Measurements from ENCODE around the gene NBPF11.
"Not testable (repeated sequence)": the region's sequence is repeated elsewhere in the genome, so short reads cannot be mapped to it uniquely, and the experiment has no call there.

Gene NBPF11

DNA sequence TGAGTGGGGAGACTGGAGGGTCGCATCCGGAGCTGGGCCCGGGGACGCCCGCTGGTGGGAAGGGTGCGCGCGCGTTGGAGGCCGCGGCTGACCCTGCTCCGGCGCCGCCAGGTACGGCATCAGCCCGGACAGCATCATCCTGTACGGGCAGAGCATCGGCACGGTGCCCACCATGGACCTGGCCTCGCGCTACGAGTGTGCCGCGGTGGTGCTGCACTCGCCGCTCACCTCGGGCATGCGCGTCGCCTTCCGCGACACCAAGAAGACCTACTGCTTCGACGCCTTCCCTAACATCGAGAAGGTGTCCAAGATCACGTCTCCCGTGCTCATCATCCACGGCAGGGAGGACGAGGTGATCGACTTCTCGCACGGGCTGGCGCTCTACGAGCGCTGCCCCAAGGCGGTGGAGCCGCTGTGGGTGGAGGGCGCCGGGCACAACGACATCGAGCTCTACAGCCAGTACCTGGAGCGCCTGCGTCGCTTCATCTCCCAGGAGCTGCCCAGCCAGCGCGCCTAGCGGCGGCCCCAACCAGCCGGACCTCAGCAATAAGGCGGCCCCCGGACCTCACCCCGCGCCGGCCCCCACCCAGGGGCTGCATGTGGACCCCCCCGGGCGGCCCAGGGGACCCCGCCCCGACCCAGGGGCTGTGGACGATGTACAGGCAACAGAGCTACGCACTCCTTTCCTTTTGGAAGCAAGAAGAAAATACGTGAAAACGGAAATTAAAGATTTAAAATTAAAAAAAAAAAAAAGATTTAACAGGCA lies 2.8 kb downstream of the NBPF11 start:
- H3K27me3 ChIP-seq (ENCODE audit: control insufficient read depth in 1 of 2, insufficient read depth in 2 of 2, low read length in 2 of 2); H3K27ac ChIP-seq (ENCODE audit: low read depth, low read length); H3K9ac ChIP-seq (ENCODE audit: low read length); H3K4me3 ChIP-seq (ENCODE audit: low read depth in 1 of 2, low read length in 2 of 2); H3K4me1 ChIP-seq (ENCODE audit: insufficient read depth, low read length); H3K36me3 ChIP-seq (ENCODE audit: insufficient read depth, low read length); H3K9me3 ChIP-seq (ENCODE audit: low read length): not testable (repeated sequence)

DNA sequence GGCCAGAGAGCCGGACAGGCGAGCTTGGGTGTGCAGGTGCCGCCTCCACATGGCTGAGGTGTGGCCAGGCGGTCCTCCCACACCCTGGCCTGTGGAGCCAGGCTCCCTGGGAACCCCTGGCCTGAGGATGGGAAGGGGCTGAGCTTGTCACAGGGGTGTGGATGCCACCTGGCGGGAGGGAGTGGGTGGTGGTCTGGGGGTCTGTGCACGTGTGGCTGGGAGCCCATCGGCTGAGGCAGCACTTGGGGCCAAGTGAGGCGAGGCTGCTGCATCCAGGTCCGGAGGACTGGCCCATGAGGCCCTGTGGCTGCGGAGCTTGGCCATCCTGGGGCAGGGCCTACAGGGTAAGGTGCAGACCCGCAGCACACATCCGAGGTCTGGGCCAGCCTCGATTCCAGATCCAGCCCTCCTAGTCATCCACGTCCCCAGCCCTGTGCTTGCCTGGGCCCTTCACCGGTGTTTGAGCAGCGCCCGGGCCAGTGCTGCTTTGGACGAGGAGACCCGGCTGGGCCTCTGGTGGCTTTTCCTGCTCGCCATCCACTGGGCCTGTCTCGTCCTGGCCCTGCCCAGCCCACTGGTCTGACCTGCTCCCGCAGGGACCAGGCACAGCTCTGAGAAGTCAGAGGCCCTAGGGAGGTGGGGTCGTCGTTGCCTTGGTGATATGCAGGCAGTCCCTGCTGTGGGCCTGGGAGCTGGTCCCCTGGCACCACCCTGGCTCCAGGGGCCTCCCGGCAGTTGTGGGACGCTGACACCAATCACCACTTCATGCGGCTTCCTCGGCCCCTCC lies 4.8 kb downstream of the NBPF11 start:
- not testable (repeated sequence) for H3K36me3 ChIP-seq (ENCODE audit: insufficient read depth, low read length); H3K4me3 ChIP-seq (ENCODE audit: low read depth in 1 of 2, low read length in 2 of 2); H3K4me1 ChIP-seq (ENCODE audit: insufficient read depth, low read length); H3K27ac ChIP-seq (ENCODE audit: low read depth, low read length); H3K9me3 ChIP-seq (ENCODE audit: low read length); H3K27me3 ChIP-seq (ENCODE audit: control insufficient read depth in 1 of 2, insufficient read depth in 2 of 2, low read length in 2 of 2); H3K9ac ChIP-seq (ENCODE audit: low read length)

DNA sequence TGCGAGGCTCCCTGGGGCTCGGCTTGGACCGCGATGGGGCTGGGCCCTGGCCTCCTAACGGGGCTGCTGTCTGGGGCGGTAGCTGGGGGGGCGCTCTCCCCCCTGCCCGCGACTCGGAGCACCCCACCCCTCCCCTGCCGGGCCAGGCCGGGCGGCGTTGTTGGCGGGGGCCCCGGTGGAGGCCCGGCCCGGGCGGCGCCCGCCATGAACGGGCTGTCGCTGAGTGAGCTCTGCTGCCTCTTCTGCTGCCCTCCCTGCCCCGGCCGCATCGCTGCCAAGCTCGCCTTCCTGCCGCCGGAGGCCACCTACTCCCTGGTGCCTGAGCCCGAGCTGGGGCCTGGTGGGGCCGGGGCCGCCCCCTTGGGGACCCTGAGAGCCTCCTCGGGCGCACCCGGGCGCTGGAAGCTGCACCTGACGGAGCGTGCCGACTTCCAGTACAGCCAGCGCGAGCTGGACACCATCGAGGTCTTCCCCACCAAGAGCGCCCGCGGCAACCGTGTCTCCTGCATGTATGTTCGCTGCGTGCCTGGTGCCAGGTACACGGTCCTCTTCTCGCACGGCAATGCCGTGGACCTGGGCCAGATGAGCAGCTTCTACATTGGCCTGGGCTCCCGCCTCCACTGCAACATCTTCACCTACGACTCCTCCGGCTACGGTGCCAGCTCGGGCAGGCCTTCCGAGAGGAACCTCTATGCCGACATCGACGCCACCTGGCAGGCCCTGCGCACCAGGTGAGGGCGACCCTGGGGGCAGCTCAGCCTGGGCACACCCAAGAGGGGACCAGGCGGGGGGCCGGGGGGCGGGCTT lies 5.7 kb downstream of the NBPF11 start:
- not testable (repeated sequence) for H3K9ac ChIP-seq (ENCODE audit: low read length); H3K4me3 ChIP-seq (ENCODE audit: low read depth in 1 of 2, low read length in 2 of 2); H3K4me1 ChIP-seq (ENCODE audit: insufficient read depth, low read length); H3K36me3 ChIP-seq (ENCODE audit: insufficient read depth, low read length); H3K27me3 ChIP-seq (ENCODE audit: control insufficient read depth in 1 of 2, insufficient read depth in 2 of 2, low read length in 2 of 2); H3K9me3 ChIP-seq (ENCODE audit: low read length); H3K27ac ChIP-seq (ENCODE audit: low read depth, low read length)

DNA sequence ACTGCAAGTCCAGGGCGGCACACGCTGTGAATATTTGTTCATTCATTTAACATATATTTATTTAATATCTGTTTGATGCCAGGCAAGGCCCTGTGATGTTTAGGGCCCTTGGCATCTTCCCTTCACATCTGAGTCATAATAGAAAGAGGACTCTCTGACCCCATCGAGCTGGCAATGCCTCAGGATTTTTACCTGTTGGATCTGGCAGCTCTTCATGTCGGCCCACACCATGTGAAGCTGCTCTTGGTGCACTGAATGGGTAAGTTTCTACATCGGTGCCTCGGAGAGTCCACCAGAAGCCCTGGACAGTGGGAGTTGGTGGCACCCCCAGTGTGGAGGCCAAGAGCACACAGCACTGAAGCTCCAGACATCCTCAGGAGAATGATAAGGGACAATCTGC lies 8.9 kb downstream of the NBPF11 start:
- not testable (repeated sequence) for H3K9ac ChIP-seq (ENCODE audit: low read length); H3K27me3 ChIP-seq (ENCODE audit: control insufficient read depth in 1 of 2, insufficient read depth in 2 of 2, low read length in 2 of 2); H3K27ac ChIP-seq (ENCODE audit: low read depth, low read length); H3K36me3 ChIP-seq (ENCODE audit: insufficient read depth, low read length); H3K4me1 ChIP-seq (ENCODE audit: insufficient read depth, low read length); H3K4me3 ChIP-seq (ENCODE audit: low read depth in 1 of 2, low read length in 2 of 2); H3K9me3 ChIP-seq (ENCODE audit: low read length)

DNA sequence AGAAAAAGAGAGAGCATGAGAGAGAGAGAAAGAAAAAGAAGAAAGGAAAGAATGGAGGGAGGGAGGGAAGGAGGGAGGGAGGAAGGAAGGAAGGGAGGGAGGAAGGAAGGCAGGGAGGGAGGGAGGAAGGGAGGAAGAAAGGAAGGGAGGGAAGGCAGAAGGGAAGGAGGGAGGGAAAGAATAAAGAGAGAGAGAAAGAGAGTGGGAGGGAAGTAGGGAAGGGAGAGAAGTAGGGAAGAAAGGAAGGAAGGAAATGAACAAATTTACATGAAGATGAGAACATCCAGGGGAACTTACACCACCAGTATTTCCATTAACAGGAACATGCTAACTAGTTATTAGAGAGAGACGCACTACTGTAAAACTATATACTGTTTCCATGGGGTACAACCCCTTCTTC lies 10.1 kb downstream of the NBPF11 start:
- not testable (repeated sequence) for H3K27ac ChIP-seq (ENCODE audit: low read depth, low read length); H3K36me3 ChIP-seq (ENCODE audit: insufficient read depth, low read length); H3K9ac ChIP-seq (ENCODE audit: low read length); H3K27me3 ChIP-seq (ENCODE audit: control insufficient read depth in 1 of 2, insufficient read depth in 2 of 2, low read length in 2 of 2); H3K4me1 ChIP-seq (ENCODE audit: insufficient read depth, low read length); H3K4me3 ChIP-seq (ENCODE audit: low read depth in 1 of 2, low read length in 2 of 2); H3K9me3 ChIP-seq (ENCODE audit: low read length)

DNA sequence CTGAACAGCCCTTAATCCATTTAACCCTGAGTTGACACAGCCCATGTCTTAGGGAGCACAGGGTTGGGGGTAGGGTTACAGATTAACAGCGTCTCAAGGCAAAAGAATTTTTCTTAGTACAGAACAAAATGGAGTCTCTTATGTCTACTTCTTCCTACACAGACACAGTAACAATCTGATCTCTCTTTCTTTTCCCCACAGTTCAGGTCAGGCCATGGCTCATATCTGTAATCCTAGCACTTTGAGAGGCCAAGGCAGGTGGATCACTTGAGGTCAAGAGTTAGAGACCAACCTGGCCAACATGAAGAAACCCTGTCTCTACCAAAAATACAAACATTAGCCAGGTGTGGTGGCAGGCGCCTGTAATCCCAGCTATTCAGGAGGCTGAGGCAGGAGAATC lies 13.5 kb downstream of the NBPF11 start:
- H3K27me3 ChIP-seq (ENCODE audit: control insufficient read depth in 1 of 2, insufficient read depth in 2 of 2, low read length in 2 of 2); H3K4me1 ChIP-seq (ENCODE audit: insufficient read depth, low read length); H3K27ac ChIP-seq (ENCODE audit: low read depth, low read length); H3K9me3 ChIP-seq (ENCODE audit: low read length); H3K36me3 ChIP-seq (ENCODE audit: insufficient read depth, low read length); H3K4me3 ChIP-seq (ENCODE audit: low read depth in 1 of 2, low read length in 2 of 2); H3K9ac ChIP-seq (ENCODE audit: low read length): not testable (repeated sequence)

DNA sequence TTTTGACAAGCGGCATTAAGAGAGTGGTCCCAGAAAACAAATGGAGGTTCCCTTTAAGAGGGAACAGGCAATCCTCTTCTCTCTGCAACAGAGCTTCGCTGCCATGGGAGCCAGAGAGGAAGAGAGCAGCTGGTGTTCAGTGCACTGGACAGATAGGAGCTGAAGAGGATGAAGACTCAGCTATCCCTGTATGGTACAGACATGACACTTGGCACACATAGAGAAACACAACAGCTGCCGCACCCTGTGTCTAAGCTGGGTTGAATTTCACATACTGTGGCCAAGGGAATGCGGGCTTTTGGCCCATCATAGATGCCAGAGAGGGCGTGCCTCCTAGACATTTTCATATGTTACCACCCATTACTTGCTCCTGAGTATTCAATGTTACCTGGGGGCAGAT lies 29.7 kb downstream of the NBPF11 start:
- H3K27ac ChIP-seq (ENCODE audit: low read depth, low read length); H3K27me3 ChIP-seq (ENCODE audit: control insufficient read depth in 1 of 2, insufficient read depth in 2 of 2, low read length in 2 of 2); H3K4me3 ChIP-seq (ENCODE audit: low read depth in 1 of 2, low read length in 2 of 2); H3K36me3 ChIP-seq (ENCODE audit: insufficient read depth, low read length); H3K9ac ChIP-seq (ENCODE audit: low read length); H3K9me3 ChIP-seq (ENCODE audit: low read length); H3K4me1 ChIP-seq (ENCODE audit: insufficient read depth, low read length): not testable (repeated sequence)

DNA sequence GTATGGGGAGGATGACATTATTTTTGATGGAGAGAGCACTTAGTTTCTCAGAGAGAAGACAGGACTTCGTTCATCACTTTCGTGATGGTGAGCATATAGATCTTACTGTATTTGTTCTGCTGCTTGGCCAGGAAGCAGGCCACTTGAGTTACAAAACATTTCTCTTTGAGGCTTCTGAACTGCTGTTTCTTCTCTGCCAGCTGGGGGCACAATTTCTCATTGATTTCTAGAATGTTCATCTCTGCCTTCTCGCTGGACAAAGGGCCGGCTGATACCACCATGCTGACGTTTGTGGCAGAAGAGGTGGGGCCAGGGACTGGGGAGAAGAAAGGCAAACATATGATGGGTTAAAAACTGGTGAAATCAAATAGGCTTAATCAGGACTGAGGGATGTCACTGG lies 31.7 kb downstream of the NBPF11 start:
- not testable (repeated sequence) for H3K27me3 ChIP-seq (ENCODE audit: control insufficient read depth in 1 of 2, insufficient read depth in 2 of 2, low read length in 2 of 2); H3K27ac ChIP-seq (ENCODE audit: low read depth, low read length); H3K4me1 ChIP-seq (ENCODE audit: insufficient read depth, low read length); H3K4me3 ChIP-seq (ENCODE audit: low read depth in 1 of 2, low read length in 2 of 2); H3K9me3 ChIP-seq (ENCODE audit: low read length); H3K9ac ChIP-seq (ENCODE audit: low read length); H3K36me3 ChIP-seq (ENCODE audit: insufficient read depth, low read length)

DNA sequence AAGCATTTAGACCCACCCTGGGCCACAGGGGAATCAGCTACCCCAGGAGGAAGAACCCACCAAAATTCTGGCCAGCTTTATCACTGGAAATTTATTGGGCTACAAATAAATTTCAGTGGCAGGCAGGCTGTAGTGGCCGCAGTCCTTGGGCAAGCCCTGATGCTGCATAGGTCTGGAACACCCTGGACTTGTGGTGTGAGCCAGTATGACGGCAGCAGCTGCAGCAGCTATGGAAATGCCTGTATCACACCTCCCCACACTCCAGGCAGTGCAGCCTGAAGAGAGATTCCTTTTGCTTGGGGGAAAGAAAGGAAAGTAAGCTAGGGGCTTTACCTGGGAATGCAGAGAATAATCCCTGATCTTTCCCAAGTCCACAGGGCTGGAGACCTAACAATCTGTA lies 56.3 kb downstream of the NBPF11 start:
- H3K9ac ChIP-seq (ENCODE audit: low read length); H3K9me3 ChIP-seq (ENCODE audit: low read length); H3K4me1 ChIP-seq (ENCODE audit: insufficient read depth, low read length); H3K4me3 ChIP-seq (ENCODE audit: low read depth in 1 of 2, low read length in 2 of 2); H3K27ac ChIP-seq (ENCODE audit: low read depth, low read length); H3K36me3 ChIP-seq (ENCODE audit: insufficient read depth, low read length); H3K27me3 ChIP-seq (ENCODE audit: control insufficient read depth in 1 of 2, insufficient read depth in 2 of 2, low read length in 2 of 2): not testable (repeated sequence)

DNA sequence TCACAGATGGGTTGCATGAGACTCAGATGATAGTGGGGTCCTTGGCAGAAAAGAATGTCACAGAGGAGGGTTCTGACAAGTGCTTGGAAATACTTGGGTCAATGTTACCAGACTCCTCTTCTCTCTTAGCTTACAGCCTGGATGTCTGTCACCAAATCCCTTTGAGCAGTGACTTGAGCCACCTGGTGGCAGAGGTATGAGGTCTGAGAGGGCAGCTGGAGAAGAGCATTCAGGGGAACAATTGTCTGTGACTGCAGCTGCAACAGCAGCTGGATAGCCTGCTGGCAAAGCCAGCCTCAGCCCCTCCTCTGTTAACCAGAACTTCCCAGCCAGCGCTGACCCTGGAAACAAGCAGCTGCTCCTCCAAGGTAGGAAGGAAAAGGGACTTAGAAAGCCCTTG lies 65.9 kb downstream of the NBPF11 start:
- not testable (repeated sequence) for H3K4me3 ChIP-seq (ENCODE audit: low read depth in 1 of 2, low read length in 2 of 2); H3K27me3 ChIP-seq (ENCODE audit: control insufficient read depth in 1 of 2, insufficient read depth in 2 of 2, low read length in 2 of 2); H3K4me1 ChIP-seq (ENCODE audit: insufficient read depth, low read length); H3K36me3 ChIP-seq (ENCODE audit: insufficient read depth, low read length); H3K27ac ChIP-seq (ENCODE audit: low read depth, low read length); H3K9ac ChIP-seq (ENCODE audit: low read length); H3K9me3 ChIP-seq (ENCODE audit: low read length)

DNA sequence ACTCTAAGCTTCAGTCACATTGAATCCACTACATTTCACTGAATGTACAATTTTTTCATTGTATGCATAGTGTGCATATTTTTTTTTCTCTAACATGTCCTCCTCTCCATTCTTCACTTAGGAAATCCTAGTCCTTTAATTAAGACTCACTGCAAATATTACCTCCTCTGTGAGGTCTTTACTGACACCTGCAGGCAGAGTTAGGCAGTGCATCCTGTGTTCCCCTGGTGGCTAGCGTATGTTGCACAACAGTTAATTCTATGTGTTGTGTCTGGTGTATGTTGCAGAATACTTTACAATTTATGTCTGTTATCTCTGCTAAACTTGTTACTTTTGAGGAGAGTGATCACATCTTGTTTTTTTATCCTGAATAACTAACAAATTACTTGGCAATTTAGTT lies 70.9 kb downstream of the NBPF11 start:
- not testable (repeated sequence) for H3K27ac ChIP-seq (ENCODE audit: low read depth, low read length); H3K4me1 ChIP-seq (ENCODE audit: insufficient read depth, low read length); H3K9me3 ChIP-seq (ENCODE audit: low read length); H3K4me3 ChIP-seq (ENCODE audit: low read depth in 1 of 2, low read length in 2 of 2); H3K27me3 ChIP-seq (ENCODE audit: control insufficient read depth in 1 of 2, insufficient read depth in 2 of 2, low read length in 2 of 2); H3K9ac ChIP-seq (ENCODE audit: low read length); H3K36me3 ChIP-seq (ENCODE audit: insufficient read depth, low read length)

All from muscle layer of colon (tissue), 2 donors.